ENCODE results near the gene RPS6KA5.
"Not testable (repeated sequence)": the region's sequence is repeated elsewhere in the genome, so short reads cannot be mapped to it uniquely, and the experiment has no call there.

RPS6KA5 gene

GRCh38 chr14:90849787-90850444, 210.5 kb downstream of the RPS6KA5 start:
- H3K4me3 ChIP-seq: no peak overlapping the region

GRCh38 chr14:90848944-90849731, 211.3 kb downstream of the RPS6KA5 start:
- Histone ChIP-seq H3K4me3 (no peak overlapping the region), H3K27ac (no peak overlapping the region)

More at GRCh38 chr14:90849787-90850444, 210.5 kb downstream of the RPS6KA5 start:
- H3K27ac ChIP-seq: peak overlapping the region in 1 of 21 experiments; percentile 45

GRCh38 chr14:90846511-90846910, 213.9 kb downstream of the RPS6KA5 start:
- no peak overlapping the region for H3K27ac ChIP-seq
- H3K4me3 ChIP-seq: no peak overlapping the region

GRCh38 chr14:90844321-90844720, 216.1 kb downstream of the RPS6KA5 start:
- Histone ChIP-seq H3K4me3 (no peak overlapping the region), H3K27ac (no peak overlapping the region)

GRCh38 chr14:90842726-90843125, 217.7 kb downstream of the RPS6KA5 start:
- H3K27ac ChIP-seq: no peak overlapping the region
- H3K4me3 ChIP-seq: no peak overlapping the region

- not testable (repeated sequence) for H3K27ac ChIP-seq
Observed at GRCh38 chr14:90840667-90841066, 219.8 kb downstream of the RPS6KA5 start.

GRCh38 chr14:90839889-90840266, 220.6 kb downstream of the RPS6KA5 start:
- Histone ChIP-seq H3K4me3 (no peak overlapping the region), H3K27ac (peak overlapping the region in 14 of 21 experiments; percentile 23 to 78 (median 60))

More at GRCh38 chr14:90840667-90841066, 219.8 kb downstream of the RPS6KA5 start:
- H3K4me3 ChIP-seq: not testable (repeated sequence)

- Histone ChIP-seq H3K4me3 (no peak overlapping the region), H3K27ac (peak overlapping the region in 17 of 21 experiments; percentile 2 to 78 (median 60))
Observed at GRCh38 chr14:90839024-90839888, 221.2 kb downstream of the RPS6KA5 start.

- peak overlapping the region in 13 of 21 experiments; percentile 2 to 78 (median 61) for H3K27ac ChIP-seq
- not testable (repeated sequence) for H3K4me3 ChIP-seq
Observed at GRCh38 chr14:90838531-90838930, 221.9 kb downstream of the RPS6KA5 start.

GRCh38 chr14:90837355-90837754, 223.1 kb downstream of the RPS6KA5 start:
- Histone ChIP-seq H3K27ac (no peak overlapping the region), H3K4me3 (no peak overlapping the region)

- Histone ChIP-seq H3K4me3 (no peak overlapping the region), H3K27ac (no peak overlapping the region)
Observed at GRCh38 chr14:90836692-90837063, 223.8 kb downstream of the RPS6KA5 start.

- no peak overlapping the region for H3K27ac ChIP-seq
Observed at GRCh38 chr14:90831821-90832220, 228.6 kb downstream of the RPS6KA5 start.

GRCh38 chr14:90830931-90831701, 229.3 kb downstream of the RPS6KA5 start:
- H3K27ac ChIP-seq: no peak overlapping the region
- H3K4me3 ChIP-seq: no peak overlapping the region

More at GRCh38 chr14:90831821-90832220, 228.6 kb downstream of the RPS6KA5 start:
- no peak overlapping the region for H3K4me3 ChIP-seq

GRCh38 chr14:90829677-90830076, 230.8 kb downstream of the RPS6KA5 start:
- Histone ChIP-seq H3K27ac (peak overlapping the region in 1 of 21 experiments; percentile 75), H3K4me3 (no peak overlapping the region)

- Histone ChIP-seq H3K4me3 (peak overlapping the region; percentile 0 to 25 (median 21)), H3K27ac (peak overlapping the region in 19 of 21 experiments; percentile 2 to 81 (median 58))
Observed at GRCh38 chr14:90828642-90829487, 231.6 kb downstream of the RPS6KA5 start.

- peak overlapping the region; percentile 0 to 25 (median 21) for H3K4me3 ChIP-seq
- H3K27ac ChIP-seq: peak overlapping the region in 19 of 21 experiments; percentile 2 to 81 (median 58)
Observed at GRCh38 chr14:90827919-90828610, 232.4 kb downstream of the RPS6KA5 start.

GRCh38 chr14:90823542-90823941, 236.9 kb downstream of the RPS6KA5 start:
- not testable (repeated sequence) for H3K4me3 ChIP-seq, H3K27ac ChIP-seq

GRCh38 chr14:90820958-90821357, 239.5 kb downstream of the RPS6KA5 start:
- H3K27ac ChIP-seq: no peak overlapping the region
- no peak overlapping the region for H3K4me3 ChIP-seq
